COR-L47 (cell line): Measurements from ENCODE around the gene CTCF.

Experiments
- DNase-seq: peaks from one replicate; lab custom pipeline; 2025; lab: John Stamatoyannopoulos, UW

CTCF gene

GRCh38 chr16:67535201-67535600, 27.1 kb upstream of the CTCF start:
- DNase-seq = no peak

DNA sequence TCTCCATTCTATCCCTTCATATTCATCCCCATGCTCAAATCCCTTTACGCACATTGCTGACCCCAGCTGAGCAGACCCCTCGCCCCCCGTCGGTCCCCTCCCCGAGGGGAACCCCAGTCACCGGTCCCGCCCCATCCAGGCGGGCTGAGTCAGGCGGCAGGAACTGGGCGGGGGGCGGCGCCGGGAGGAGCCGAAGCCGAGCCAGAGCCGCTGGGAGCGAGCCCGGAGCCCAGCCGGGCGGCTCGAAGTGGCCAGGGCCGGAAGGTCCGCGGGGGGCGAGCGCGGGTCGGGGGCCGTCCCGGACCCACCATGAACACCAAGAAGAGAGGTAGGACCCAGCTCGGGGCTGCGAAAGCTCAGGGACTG, 25.1 kb upstream of the CTCF start:
- no peak for DNase-seq

GRCh38 chr16:67537636-67538591, 24.4 kb upstream of the CTCF start:
- no peak for DNase-seq

GRCh38 chr16:67538666-67539101, 23.6 kb upstream of the CTCF start:
- DNase-seq = no peak

DNA sequence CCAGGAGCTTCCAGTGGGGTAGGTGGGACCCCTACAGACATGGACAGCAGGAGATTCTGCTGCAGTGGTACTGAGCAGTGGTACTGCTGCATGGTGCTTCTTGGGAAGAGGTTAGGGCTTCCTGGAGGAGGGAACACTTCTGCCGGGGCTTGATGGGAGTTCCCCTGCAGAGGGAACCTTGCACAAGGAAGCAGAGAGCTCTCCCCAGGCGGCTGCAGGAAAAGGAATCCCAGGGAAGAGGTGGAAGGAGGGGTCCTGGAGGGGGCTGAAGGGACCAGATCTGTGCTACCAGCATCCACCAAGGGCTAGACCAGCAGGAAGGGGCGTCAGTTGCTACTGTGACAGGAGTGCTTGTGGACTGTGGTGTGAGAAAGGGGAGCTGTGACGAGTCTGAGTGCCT, 23.1 kb upstream of the CTCF start:
- DNase-seq = no peak

DNA sequence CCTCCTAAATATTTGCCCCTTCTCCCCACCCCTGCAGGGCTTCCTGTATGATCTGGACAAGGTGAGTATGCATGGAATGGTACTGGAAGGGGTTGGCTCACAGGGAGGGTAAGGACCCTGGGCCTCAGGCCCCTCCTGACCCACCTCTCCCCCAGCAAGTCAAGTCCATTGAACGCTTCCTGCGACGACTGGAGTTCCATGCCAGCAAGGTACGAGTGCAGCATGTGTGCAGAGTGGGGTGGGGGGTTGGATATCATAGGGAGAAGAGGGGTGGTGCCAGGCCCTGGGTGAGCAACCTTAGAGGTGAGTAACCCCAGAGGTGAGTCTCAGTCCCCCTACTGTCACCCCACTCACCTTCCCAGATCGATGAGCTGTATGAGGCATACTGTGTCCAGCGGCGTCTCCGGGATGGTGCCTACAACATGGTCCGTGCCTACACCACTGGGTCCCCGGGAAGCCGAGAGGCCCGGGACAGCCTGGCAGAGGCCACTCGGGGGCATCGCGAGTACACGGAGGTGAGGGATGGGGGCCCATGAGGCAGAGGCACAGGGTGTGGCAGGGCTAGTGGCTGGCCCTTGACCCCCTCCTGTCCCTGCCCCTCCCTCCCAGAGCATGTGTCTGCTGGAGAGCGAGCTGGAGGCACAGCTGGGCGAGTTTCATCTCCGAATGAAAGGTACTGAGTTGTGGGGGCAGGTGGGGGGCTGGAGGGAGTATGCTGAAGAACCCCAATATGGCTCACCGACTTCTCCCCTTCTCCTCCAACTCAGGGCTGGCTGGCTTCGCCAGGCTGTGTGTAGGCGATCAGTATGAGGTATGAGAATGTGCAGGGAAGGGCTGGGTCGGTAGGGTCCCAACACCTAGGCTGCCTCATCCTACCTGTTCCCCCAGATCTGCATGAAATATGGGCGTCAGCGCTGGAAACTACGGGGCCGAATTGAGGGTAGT, 22.4 kb upstream of the CTCF start:
- no peak for DNase-seq

DNA sequence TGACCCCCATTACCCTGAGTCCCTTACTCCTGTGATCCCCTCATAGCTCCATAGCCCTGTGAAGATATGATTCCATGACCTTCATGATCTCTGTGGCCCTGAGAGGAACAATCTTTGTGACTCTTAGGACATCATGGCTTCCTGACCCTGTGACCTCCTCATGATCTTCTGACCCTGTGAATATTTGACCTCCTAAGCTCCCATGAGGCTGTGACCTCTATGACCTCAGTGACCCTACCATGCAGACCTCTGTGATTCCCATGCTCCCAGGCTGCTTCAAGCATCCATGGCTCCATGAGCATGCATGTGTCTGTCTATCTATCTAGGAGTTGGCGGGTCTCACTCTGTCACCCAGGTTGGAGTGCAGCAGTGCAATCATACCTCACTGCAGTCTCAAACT, 21.6 kb upstream of the CTCF start:
- DNase-seq = no peak

- no peak for DNase-seq
These were observed 20.7 kb upstream of the CTCF start for GRCh38 chr16:67541391-67542263.

DNA sequence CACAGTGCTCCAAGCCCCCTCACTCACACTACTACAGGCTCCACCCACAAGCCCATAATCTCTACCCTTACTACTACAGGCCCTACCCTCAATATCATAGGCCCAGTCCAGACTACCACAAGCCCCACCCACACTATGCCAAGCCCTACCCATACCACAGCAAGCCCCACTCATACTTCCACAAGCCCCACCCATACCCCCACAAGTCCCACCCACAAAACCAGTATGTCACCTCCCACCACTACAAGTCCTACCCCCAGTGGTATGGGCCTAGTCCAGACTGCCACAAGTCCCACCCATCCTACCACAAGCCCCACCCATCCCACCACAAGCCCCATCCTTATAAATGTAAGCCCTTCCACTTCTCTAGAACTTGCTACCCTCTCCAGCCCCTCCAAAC, 19.9 kb upstream of the CTCF start:
- DNase-seq = no peak

DNA sequence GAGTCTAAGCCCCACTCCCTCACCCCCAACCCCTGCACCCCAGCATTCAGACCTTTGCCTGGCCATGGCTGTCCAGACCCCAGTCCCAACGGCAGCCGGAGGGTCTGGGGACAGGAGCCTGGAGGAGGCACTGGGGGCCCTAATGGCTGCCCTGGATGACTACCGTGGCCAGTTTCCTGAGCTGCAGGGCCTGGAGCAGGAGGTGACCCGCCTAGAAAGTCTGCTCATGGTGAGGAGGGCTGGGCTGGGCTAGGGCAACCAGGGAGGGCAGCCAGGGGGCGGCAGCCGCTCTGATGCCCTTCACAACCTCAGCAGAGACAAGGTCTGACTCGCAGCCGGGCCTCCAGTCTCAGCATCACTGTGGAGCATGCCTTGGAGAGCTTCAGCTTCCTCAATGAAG, 19.3 kb upstream of the CTCF start:
- DNase-seq = no peak

DNA sequence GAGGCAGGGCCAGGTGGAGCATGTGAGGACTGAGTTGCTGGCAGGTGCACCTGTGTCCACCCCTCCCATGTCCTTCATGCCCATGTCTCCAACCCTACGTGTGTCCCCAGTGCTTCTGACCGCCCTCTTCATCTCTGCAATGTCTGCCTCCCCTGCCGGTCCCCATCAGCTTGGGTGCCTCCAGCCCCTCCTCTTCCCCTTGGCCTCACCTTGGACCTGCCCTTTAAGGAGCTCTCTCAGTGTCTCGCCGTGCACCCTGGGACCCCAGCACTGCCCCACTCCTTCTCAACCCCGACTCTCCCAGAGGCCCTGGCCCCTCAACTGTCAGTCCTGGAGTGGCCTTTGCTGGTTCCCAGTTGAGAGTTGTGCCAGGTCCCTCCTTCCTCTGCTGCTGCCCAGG, 18.7 kb upstream of the CTCF start:
- no peak for DNase-seq

GRCh38 chr16:67544329-67544841, 17.9 kb upstream of the CTCF start:
- DNase-seq = no peak

DNA sequence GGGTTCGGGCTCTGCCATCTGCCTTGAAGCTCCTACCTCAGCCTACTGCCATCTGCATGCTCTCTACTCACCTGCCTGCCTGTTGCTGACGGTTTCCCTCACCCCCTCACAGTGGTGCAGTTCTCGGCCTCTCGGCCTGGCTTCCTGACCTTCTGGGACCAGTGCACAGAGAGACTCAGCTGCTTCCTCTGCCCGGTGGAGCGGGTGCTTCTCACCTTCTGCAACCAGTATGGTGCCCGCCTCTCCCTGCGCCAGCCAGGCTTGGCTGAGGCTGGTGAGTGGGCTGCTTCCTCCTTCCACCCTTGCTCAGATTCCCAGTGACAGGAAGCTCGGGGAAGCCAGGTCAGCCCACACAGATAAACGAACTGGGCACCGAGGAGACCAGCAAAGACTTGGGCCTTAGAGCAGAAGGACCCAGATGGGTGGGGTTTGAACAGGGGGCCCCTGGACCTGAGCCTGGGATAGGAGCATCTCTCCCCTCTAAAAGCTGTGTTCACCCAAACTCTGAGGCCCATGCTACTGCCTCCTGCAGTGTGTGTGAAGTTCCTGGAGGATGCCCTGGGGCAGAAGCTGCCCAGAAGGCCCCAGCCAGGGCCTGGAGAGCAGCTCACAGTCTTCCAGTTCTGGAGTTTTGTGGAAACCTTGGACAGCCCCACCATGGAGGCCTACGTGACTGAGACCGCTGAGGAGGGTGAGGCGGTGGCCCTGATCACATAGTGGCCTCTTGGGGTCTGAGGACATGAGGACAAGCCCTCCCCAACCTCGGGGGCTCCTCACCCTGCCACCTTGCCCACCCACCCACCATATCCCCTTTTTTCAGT, 17.3 kb upstream of the CTCF start:
- no peak for DNase-seq

DNA sequence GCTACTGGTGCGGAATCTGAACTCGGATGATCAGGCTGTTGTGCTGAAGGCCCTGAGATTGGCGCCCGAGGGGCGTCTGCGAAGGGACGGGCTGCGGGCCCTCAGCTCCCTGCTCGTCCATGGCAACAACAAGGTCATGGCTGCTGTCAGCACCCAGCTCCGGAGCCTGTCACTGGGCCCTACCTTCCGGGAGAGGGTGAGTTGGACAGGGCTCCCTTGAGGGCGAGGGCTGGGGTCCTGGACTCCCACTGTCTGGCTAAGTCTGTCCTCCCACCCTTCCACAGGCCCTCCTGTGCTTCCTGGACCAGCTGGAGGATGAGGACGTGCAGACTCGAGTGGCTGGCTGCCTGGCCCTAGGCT, 16.7 kb upstream of the CTCF start:
- no peak for DNase-seq

GRCh38 chr16:67546091-67546501, 16.2 kb upstream of the CTCF start:
- no peak for DNase-seq

- DNase-seq = peak; percentile 57
These were observed 15.4 kb upstream of the CTCF start for GRCh38 chr16:67546761-67547422.

GRCh38 chr16:67547423-67548264, 14.7 kb upstream of the CTCF start:
- DNase-seq = peak; percentile 46

DNA sequence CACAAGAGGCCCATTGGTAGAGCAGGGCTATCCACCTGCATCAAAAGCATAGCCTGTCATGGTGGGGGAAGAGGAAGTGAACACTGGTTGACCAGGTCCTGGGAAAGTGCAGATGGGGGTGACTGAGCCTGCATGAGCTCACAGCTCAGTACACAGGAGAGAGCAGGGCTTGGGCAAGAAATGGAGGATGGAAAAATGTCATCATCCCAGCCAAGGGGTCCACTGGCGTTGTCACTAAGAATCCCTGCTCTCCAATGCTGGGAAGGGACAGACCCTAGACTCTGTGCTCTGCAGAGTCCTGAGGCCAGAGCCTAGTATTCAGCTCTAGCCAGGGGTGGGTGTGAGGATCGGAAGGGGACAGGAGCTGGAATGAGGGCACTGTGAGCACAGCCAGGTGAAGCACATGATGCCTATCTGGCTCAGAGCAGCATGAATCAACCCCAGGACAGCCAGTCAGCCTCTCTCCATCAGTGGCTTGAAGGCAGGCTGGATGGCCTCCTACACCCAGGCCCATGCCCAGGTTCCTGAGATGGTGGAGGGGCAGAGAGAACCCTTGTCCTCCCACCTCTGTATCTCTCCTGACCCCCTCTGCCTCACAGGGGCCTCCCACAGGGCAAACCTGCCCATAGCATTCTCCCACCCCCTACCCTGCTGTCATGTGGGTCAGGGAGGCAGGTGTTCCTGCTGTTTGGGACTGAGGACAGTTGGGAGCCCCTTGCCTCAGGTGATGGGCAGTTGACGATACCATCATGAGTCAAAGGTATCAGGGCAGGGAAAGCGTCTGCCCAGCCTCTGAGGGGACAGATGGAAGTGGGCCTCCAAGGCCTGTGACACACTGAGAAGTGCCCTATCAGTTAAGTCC, 13.8 kb upstream of the CTCF start:
- DNase-seq = no peak
